Dendritic cell treated with granulocyte-macrophage colony-stimulating factor and Interleukin-4, amounts not matched to agents 40 ng/mL and 50 ng/mL, for 4 days (primary cell): ENCODE data around the gene WSCD2.
"Not testable (repeated sequence)": the region's sequence is repeated elsewhere in the genome, so short reads cannot be mapped to it uniquely, and the experiment has no call there.

Experiments
- H3K27ac Mint-ChIP-seq: one replicate; pipeline ENCODE4 v1.8.0; 2022; ENCODE audit warnings: mild to moderate bottlenecking, mixed read lengths
- H3K27me3 Mint-ChIP-seq: one replicate; pipeline ENCODE4 v1.8.0; 2022; ENCODE audit warnings: mild to moderate bottlenecking, mixed read lengths
- H3K36me3 Mint-ChIP-seq: one replicate; pipeline ENCODE4 v1.8.0; 2022; ENCODE audit warnings: low read depth, mixed read lengths
- H3K4me1 Mint-ChIP-seq: one replicate; pipeline ENCODE4 v1.8.0; 2022; ENCODE audit warnings: low read depth, mixed read lengths
- H3K4me3 Mint-ChIP-seq: one replicate; pipeline ENCODE4 v1.8.0; 2022; ENCODE audit warnings: mild to moderate bottlenecking, moderate library complexity, mixed read lengths
- H3K9me3 Mint-ChIP-seq: one replicate; pipeline ENCODE4 v1.8.0; 2022; ENCODE audit warnings: mixed read lengths
- intact Hi-C: fragments of 100-400 bp; cut with micrococcal nuclease; formaldehyde crosslinking; loops from one replicate; pipeline ENCODE4 v1.15.0; 2022

The WSCD2 gene

DNA sequence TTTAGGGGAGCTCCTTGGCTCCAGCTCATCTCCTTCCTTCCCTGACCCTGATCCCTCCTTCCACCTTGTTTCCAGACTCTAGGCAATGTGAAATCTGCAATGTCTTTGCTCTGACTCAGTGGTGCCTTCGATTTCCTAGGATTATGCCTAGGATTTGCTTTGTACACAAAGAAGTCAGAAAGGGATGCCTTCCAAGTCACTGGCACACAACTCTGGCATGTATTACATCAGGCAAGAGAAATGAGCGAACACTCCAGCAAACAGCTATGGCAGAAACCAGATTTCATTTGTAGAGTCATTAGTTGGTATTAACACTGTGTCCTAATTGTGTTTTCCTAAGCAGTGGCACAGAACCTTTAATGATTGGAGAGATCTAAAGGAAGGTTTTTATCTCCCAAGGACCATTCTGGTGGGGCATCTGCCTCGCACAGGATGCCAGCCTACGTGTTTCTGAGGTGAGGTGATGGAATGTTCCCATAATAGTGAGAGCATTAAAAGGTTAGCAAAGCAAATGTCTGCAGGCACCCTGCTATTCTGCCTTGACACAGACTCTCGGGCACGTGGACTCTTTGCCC is 84.9 kb downstream of the WSCD2 start:
- Mint-ChIP-seq H3K36me3 (no peaks in the 10 kb centered on the region), H3K4me3 (no peak overlapping the region), H3K27me3 (peaks cover 15% of the 10 kb centered on the region), H3K27ac (no peak overlapping the region), H3K4me1 (no peaks in the 10 kb centered on the region), H3K9me3 (no peaks in the 10 kb centered on the region)
- intact Hi-C loops, result no loop called here

DNA sequence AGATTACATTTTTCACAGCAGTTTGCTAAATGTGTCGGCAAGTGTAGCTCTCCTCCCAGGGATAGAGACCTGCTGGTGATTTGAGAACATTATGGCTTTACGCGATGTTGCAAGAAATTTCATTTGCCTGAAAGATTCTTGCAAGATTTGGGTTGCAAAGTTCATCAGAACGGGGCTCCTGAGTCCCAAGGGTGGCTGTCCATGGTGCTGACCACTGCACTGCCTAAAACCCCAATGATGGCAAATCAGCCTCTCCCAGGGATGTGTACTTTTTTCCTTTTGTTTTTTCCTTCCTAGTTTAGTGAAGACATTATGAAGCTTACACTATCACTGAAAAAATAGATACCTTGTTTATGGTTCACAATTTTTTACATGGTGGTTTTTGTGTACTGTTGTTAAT is 85.4 kb downstream of the WSCD2 start:
- Mint-ChIP-seq H3K27ac (no peak overlapping the region), H3K36me3 (no peaks in the 10 kb centered on the region), H3K4me3 (no peak overlapping the region), H3K9me3 (no peaks in the 10 kb centered on the region), H3K4me1 (no peaks in the 10 kb centered on the region), H3K27me3 (peaks cover 18% of the 10 kb centered on the region)
- intact Hi-C loops, result no loop called here

DNA sequence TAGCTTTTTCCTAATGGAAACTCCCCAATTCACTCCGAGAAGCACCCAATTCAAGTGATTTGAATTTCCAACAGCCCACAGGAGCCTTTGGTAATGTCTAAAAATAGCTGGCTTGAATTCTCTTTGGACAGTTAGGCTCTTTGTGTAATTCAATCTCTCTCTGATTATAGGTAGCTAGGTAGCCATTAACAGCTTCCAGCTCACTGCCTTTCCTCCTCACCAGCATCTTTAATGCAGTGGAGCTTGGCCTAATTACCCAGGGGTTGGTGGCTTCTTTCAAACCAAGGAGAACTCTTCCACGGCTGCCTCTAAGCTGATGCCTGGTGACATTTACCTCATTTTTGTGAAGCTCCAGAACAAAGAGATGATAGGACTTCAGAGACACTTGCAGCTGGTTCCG is 86.4 kb downstream of the WSCD2 start:
- Mint-ChIP-seq H3K4me1 (no peaks in the 10 kb centered on the region), H3K27me3 (peaks cover 14% of the 10 kb centered on the region), H3K9me3 (no peaks in the 10 kb centered on the region), H3K36me3 (no peaks in the 10 kb centered on the region), H3K27ac (no peak overlapping the region), H3K4me3 (no peak overlapping the region)
- intact Hi-C loops, result no loop called here

GRCh38 chr12:108218921-108219320 is 89.8 kb downstream of the WSCD2 start:
- peaks cover 8% of the 10 kb centered on the region for H3K27me3 Mint-ChIP-seq
- intact Hi-C loops, result no loop called here
- no peaks in the 10 kb centered on the region for H3K9me3 Mint-ChIP-seq
- no peaks in the 10 kb centered on the region for H3K36me3 Mint-ChIP-seq
- no peak overlapping the region for H3K27ac Mint-ChIP-seq
- no peak overlapping the region for H3K4me3 Mint-ChIP-seq
- H3K4me1 Mint-ChIP-seq, result no peaks in the 10 kb centered on the region

- H3K4me1 Mint-ChIP-seq, H3K36me3 Mint-ChIP-seq, H3K9me3 Mint-ChIP-seq, H3K4me3 Mint-ChIP-seq, H3K27me3 Mint-ChIP-seq, intact Hi-C loops, H3K27ac Mint-ChIP-seq: not testable (repeated sequence)
Measured at GRCh38 chr12:108225101-108225500, 96.0 kb downstream of the WSCD2 start.

- no peaks in the 10 kb centered on the region for H3K4me1 Mint-ChIP-seq
- H3K9me3 Mint-ChIP-seq, result no peaks in the 10 kb centered on the region
- H3K27me3 Mint-ChIP-seq, result peaks cover 10% of the 10 kb centered on the region
- no peak overlapping the region for H3K4me3 Mint-ChIP-seq
- H3K36me3 Mint-ChIP-seq, result no peaks in the 10 kb centered on the region
- intact Hi-C loops, result no loop called here
- no peak overlapping the region for H3K27ac Mint-ChIP-seq
Measured at GRCh38 chr12:108226866-108227265, 97.8 kb downstream of the WSCD2 start.

DNA sequence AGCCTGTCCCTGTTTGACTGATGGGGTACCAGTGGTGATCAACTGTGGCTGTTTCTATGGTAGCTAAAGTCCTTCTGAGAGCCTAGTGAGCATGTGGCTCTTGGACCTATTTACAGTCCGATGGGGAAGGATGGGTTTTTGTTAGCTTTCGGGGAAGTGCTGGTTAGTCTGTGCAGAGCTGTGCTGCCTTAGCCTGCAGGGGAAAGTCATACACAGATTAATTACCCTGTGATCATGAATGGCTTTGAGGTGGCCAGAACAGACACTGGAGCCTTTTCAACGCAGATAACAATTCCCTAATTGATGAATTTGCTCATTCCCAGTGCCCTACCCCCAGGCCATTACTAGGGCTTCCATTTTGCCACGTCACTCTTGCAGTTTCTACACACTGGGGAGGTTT is 99.7 kb downstream of the WSCD2 start:
- intact Hi-C loops, result no loop called here
- H3K4me3 Mint-ChIP-seq, result no peak overlapping the region
- no peak overlapping the region for H3K27ac Mint-ChIP-seq
- no peaks in the 10 kb centered on the region for H3K9me3 Mint-ChIP-seq
- H3K36me3 Mint-ChIP-seq, result no peaks in the 10 kb centered on the region
- no peaks in the 10 kb centered on the region for H3K4me1 Mint-ChIP-seq
- H3K27me3 Mint-ChIP-seq, result peaks cover 12% of the 10 kb centered on the region

DNA sequence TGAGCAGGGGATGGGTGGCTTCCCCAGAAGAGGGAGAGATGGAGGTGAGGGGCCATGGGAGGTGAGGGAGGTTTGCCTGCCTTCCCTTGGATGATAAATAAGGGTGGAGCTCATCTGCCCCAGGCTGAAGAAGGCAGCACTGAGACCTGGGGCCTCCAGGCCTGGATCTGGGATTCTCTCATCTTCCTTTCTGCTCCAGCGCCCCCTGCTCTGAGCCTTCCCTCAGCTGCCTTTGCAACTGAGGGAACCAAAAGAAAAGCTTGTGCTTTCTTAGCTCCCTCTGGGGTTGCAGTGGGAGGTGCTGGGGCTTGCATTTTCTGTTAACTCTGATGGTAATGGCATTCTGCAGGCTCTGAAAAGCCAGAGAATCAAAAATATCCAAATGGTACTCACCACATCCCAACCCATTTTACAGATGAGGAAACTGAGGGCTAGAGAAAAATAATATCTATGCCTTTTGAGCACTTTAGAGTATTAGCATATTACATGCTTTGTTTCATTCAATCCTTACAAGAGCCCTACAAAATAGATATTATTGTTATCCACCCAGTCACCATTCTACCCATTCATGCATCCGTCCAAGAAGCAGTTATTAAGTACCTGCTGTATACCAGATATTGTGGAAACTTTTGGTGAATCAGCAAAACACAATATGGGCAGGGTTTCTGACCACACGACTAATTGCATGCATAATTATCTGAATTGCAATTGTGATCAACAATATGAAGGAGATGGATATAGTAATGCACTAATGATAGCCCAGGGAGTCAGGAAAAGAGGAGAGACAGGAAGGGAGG is 102.2 kb downstream of the WSCD2 start:
- no peaks in the 10 kb centered on the region for H3K36me3 Mint-ChIP-seq
- no peak overlapping the region for H3K4me3 Mint-ChIP-seq
- no peaks in the 10 kb centered on the region for H3K9me3 Mint-ChIP-seq
- no peak overlapping the region for H3K27ac Mint-ChIP-seq
- intact Hi-C loops, result loop anchor here (5.0 kb wide), 2 partner anchors 266 to 281 kb away; no protein-coding TSS in a partner anchor
- peaks cover 23% of the 10 kb centered on the region for H3K27me3 Mint-ChIP-seq
- H3K4me1 Mint-ChIP-seq, result no peaks in the 10 kb centered on the region

DNA sequence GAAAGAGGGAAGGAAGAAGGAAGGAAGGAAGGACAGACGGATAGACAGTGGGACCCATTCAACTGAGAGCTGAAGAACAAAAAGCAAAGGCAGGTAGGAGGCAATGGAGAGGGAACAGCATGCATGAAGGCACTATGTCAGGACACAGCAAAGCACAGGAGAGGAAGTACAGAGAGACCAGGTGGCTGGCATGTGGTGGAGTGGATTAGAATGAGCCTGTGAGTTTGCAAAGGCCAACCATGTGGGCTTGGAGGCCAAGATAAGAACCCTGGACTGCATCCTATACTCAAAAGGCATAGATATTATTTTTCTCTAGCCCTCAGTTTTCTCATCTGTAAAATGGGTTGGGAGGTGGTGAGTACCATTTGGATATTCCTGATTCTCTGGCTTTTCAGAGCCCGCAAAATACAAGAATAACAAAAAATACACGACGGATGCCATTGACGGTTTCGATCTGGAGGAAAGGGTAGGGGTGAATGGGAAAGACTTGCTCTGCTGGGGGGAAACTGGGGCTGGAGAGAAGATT is 102.9 kb downstream of the WSCD2 start:
- Mint-ChIP-seq H3K36me3 (no peaks in the 10 kb centered on the region), H3K4me1 (no peaks in the 10 kb centered on the region), H3K9me3 (no peaks in the 10 kb centered on the region), H3K27ac (no peak overlapping the region), H3K4me3 (no peak overlapping the region), H3K27me3 (peaks cover 27% of the 10 kb centered on the region)
- intact Hi-C loops, result loop anchor here (5.0 kb wide), 2 partner anchors 265 to 280 kb away; no protein-coding TSS in a partner anchor

DNA sequence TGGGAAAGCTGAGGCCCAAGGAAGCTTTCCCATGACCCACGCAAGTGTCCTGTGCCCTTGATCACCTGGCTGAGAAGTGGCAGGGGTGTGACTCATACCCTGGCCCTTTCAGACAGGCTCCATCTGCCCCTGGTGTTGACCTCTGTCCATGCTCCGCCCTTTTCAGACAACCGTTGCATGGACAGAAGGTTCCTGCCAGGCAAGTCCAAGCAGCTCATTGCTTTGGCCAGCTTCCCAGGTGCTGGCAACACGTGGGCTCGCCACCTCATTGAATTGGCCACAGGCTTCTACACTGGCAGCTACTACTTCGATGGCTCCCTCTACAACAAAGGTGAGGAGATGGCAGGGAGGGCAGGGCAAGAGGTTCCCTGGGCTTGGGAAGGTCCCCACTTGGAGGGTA is 103.5 kb downstream of the WSCD2 start:
- Mint-ChIP-seq H3K27ac (no peak overlapping the region), H3K4me1 (no peaks in the 10 kb centered on the region), H3K27me3 (peaks cover 30% of the 10 kb centered on the region), H3K9me3 (no peaks in the 10 kb centered on the region), H3K36me3 (no peaks in the 10 kb centered on the region), H3K4me3 (no peak overlapping the region)
- intact Hi-C loops, result loop anchor here (5.0 kb wide), 2 partner anchors 265 to 280 kb away; no protein-coding TSS in a partner anchor

DNA sequence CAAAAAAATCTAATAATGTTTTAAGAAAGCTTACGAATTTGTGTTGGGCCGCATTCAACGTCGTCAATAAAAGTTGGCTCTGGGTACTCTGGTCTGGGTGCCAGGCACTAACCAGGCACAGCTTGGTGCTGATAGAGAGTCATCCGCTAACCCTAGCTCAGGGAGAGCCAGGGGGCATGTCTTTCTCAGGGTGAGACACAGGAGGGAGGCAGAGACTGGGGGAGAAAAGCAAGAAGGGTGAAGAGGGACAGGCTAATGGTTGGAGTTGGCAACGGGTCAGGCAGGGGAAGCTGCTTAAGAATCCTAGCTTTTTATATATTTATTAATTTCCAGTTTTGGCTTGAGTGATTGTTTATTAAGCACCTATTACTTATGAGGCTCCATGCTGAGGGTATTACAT is 105.1 kb downstream of the WSCD2 start:
- Mint-ChIP-seq H3K27ac (no peak overlapping the region), H3K27me3 (peaks cover 41% of the 10 kb centered on the region), H3K9me3 (no peaks in the 10 kb centered on the region), H3K4me3 (no peak overlapping the region), H3K4me1 (no peaks in the 10 kb centered on the region), H3K36me3 (no peaks in the 10 kb centered on the region)
- intact Hi-C loops, result loop anchor here (1.0 to 5.0 kb wide), 3 partner anchors 223 to 278 kb away; no protein-coding TSS in a partner anchor

- Mint-ChIP-seq H3K4me3 (no peak overlapping the region), H3K27ac (no peak overlapping the region), H3K9me3 (no peaks in the 10 kb centered on the region), H3K36me3 (no peaks in the 10 kb centered on the region), H3K27me3 (peaks cover 52% of the 10 kb centered on the region), H3K4me1 (no peaks in the 10 kb centered on the region)
- intact Hi-C loops, result no loop called here
Measured at GRCh38 chr12:108235197-108235984, 106.3 kb downstream of the WSCD2 start.

DNA sequence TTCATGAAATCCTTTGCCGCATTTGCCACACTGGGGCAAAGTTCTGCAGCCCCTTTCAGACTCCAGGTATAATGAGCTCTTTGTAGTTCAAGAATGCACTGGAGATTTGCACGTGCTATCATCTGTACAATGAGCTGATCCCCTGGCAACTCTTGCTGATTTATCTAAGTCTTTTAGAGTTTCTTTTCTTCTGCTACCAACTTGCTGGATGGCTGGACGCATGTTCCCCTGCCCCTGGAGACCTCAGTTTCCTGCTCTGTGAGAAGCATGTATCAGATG is 106.8 kb downstream of the WSCD2 start:
- Mint-ChIP-seq H3K4me1 (no peaks in the 10 kb centered on the region), H3K4me3 (no peak overlapping the region), H3K27ac (no peak overlapping the region), H3K27me3 (peaks cover 51% of the 10 kb centered on the region), H3K36me3 (no peaks in the 10 kb centered on the region), H3K9me3 (no peaks in the 10 kb centered on the region)
- intact Hi-C loops, result no loop called here

DNA sequence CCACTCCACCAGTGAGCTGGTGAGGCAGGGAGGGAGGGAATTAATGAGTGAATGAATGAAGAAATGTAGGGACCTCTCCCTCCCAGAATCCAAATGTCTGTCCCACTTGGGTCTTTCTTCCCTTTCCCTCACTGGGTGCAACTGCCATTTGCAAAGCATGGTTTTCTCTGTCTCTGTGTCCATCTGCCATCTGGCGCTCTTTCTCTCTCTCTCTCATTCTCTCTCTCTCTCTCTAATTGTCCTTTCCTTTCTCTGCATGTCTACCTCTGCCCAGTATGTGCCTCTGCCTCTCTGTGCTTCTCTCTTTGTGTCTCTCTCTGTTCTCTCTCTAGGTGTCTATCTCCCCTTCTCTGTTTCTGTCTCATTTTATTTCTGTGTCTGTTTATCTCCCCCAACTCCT is 107.3 kb downstream of the WSCD2 start:
- Mint-ChIP-seq H3K27me3 (peaks cover 52% of the 10 kb centered on the region), H3K4me1 (no peaks in the 10 kb centered on the region), H3K36me3 (no peaks in the 10 kb centered on the region), H3K27ac (no peak overlapping the region), H3K4me3 (no peak overlapping the region), H3K9me3 (no peaks in the 10 kb centered on the region)
- intact Hi-C loops, result no loop called here
